Measurements from ENCODE around the gene RALGPS1.

The RALGPS1 gene

GRCh38 chr9:127195976-127196825 lies 281.6 kb downstream of the RALGPS1 start:
- DNase-seq: no peak

- no peak for DNase-seq
Observed at GRCh38 chr9:127196826-127197145, 282.2 kb downstream of the RALGPS1 start.

- DNase-seq: no peak
Observed at GRCh38 chr9:127197186-127197860, 282.7 kb downstream of the RALGPS1 start.

GRCh38 chr9:127197861-127198430 lies 283.4 kb downstream of the RALGPS1 start:
- DNase-seq: no peak

GRCh38 chr9:127198587-127198986 lies 284.0 kb downstream of the RALGPS1 start:
- DNase-seq: no peak

- DNase-seq: peak; percentile 72
Observed at GRCh38 chr9:127199001-127199791, 284.6 kb downstream of the RALGPS1 start.

GRCh38 chr9:127200106-127200862 lies 285.7 kb downstream of the RALGPS1 start:
- DNase-seq: no peak

- no peak for DNase-seq
Observed at GRCh38 chr9:127201071-127201541, 286.5 kb downstream of the RALGPS1 start.

GRCh38 chr9:127201731-127202130 lies 287.1 kb downstream of the RALGPS1 start:
- no peak for DNase-seq

GRCh38 chr9:127202461-127203169 lies 288.0 kb downstream of the RALGPS1 start:
- DNase-seq: no peak

GRCh38 chr9:127203681-127204327 lies 289.2 kb downstream of the RALGPS1 start:
- no peak for DNase-seq

- DNase-seq: peak; percentile 81
Observed at GRCh38 chr9:127204771-127205470, 290.3 kb downstream of the RALGPS1 start.

- DNase-seq: no peak
Observed at GRCh38 chr9:127205952-127206351, 291.4 kb downstream of the RALGPS1 start.

GRCh38 chr9:127206666-127207065 lies 292.1 kb downstream of the RALGPS1 start:
- DNase-seq: no peak

- DNase-seq: no peak
Observed at GRCh38 chr9:127207734-127208410, 293.3 kb downstream of the RALGPS1 start.

- no peak for DNase-seq
Observed at GRCh38 chr9:127208416-127208815, 293.8 kb downstream of the RALGPS1 start.

GRCh38 chr9:127209220-127209619 lies 294.6 kb downstream of the RALGPS1 start:
- DNase-seq: no peak

- DNase-seq: no peak
Observed at GRCh38 chr9:127209948-127210640, 295.5 kb downstream of the RALGPS1 start.

Measured in fibroblast of skin of back (primary cell).